HG03460 (cell line): ENCODE measurements around the gene C4orf50.

Experiments used
- ATAC-seq: cut with Tn5 transposase; IDR thresholded peaks from one replicate; pipeline ENCODE4 v1.9.1; 2021; ENCODE audit not compliant: unreplicated experiment

Gene C4orf50

GRCh38 chr4:6044276-6044675 lies 26.0 kb upstream of the C4orf50 start:
- ATAC-seq, result no peak

- no peak for ATAC-seq
Observed at GRCh38 chr4:6043843-6044242, 25.6 kb upstream of the C4orf50 start.

- no peak for ATAC-seq
Observed at GRCh38 chr4:6043188-6043587, 25.0 kb upstream of the C4orf50 start.

- no peak for ATAC-seq
Observed at GRCh38 chr4:6042293-6043063, 24.2 kb upstream of the C4orf50 start.

GRCh38 chr4:6041800-6042199 lies 23.6 kb upstream of the C4orf50 start:
- no peak for ATAC-seq

GRCh38 chr4:6038711-6039110 lies 20.5 kb upstream of the C4orf50 start:
- ATAC-seq, result no peak

- ATAC-seq, result no peak
Observed at GRCh38 chr4:6035786-6036185, 17.6 kb upstream of the C4orf50 start.

GRCh38 chr4:6033381-6033780 lies 15.2 kb upstream of the C4orf50 start:
- no peak for ATAC-seq

- no peak for ATAC-seq
Observed at GRCh38 chr4:6032249-6033244, 14.3 kb upstream of the C4orf50 start.

- ATAC-seq, result no peak
Observed at GRCh38 chr4:6031846-6032245, 13.6 kb upstream of the C4orf50 start.

GRCh38 chr4:6030679-6031078 lies 12.4 kb upstream of the C4orf50 start:
- no peak for ATAC-seq

- ATAC-seq, result no peak
Observed at GRCh38 chr4:6029254-6029653, 11.0 kb upstream of the C4orf50 start.

GRCh38 chr4:6028168-6028567 lies 9.9 kb upstream of the C4orf50 start:
- ATAC-seq, result no peak

GRCh38 chr4:6027392-6027791 lies 9.2 kb upstream of the C4orf50 start:
- ATAC-seq, result no peak

GRCh38 chr4:6024313-6024960 lies 6.2 kb upstream of the C4orf50 start:
- ATAC-seq, result no peak

- ATAC-seq, result no peak
Observed at GRCh38 chr4:6023731-6024130, 5.5 kb upstream of the C4orf50 start.

GRCh38 chr4:6022607-6023288 lies 4.5 kb upstream of the C4orf50 start:
- ATAC-seq, result no peak

GRCh38 chr4:6021831-6022606 lies 3.8 kb upstream of the C4orf50 start:
- ATAC-seq, result no peak

- no peak for ATAC-seq
Observed at GRCh38 chr4:6020613-6021012, 2.4 kb upstream of the C4orf50 start.
